Inflammatory macrophage treated with lipopolysaccharide for 4 hours (primary cell): ENCODE results near the gene ARFGAP3.

Experiments used
- DNase-seq: peaks from one replicate; pipeline ENCODE4 v3.0.0-alpha.2; 2020

The ARFGAP3 gene

GRCh38 chr22:42860968-42861367 lies 3.9 kb upstream of the ARFGAP3 start:
- DNase-seq, result no peak

GRCh38 chr22:42857845-42858481 lies 890 bp upstream of the ARFGAP3 start:
- no peak for DNase-seq

- peak; percentile 96 for DNase-seq
Measured at GRCh38 chr22:42856179-42856864, 751 bp downstream of the ARFGAP3 start.

- no peak for DNase-seq
Measured at GRCh38 chr22:42855721-42856120, 1.4 kb downstream of the ARFGAP3 start.

- DNase-seq, result peak; percentile 31
Measured at GRCh38 chr22:42855211-42855610, 1.9 kb downstream of the ARFGAP3 start.

GRCh38 chr22:42848941-42849550 lies 8.0 kb downstream of the ARFGAP3 start:
- no peak for DNase-seq

- no peak for DNase-seq
Measured at GRCh38 chr22:42847110-42847509, 10.0 kb downstream of the ARFGAP3 start.

GRCh38 chr22:42844756-42845155 lies 12.3 kb downstream of the ARFGAP3 start:
- no peak for DNase-seq

- no peak for DNase-seq
Measured at GRCh38 chr22:42842658-42843370, 14.3 kb downstream of the ARFGAP3 start.

- no peak for DNase-seq
Measured at GRCh38 chr22:42841444-42841843, 15.6 kb downstream of the ARFGAP3 start.

- no peak for DNase-seq
Measured at GRCh38 chr22:42837556-42837955, 19.5 kb downstream of the ARFGAP3 start.

- DNase-seq, result no peak
Measured at GRCh38 chr22:42836026-42836425, 21.0 kb downstream of the ARFGAP3 start.

- DNase-seq, result no peak
Measured at GRCh38 chr22:42834177-42834949, 22.7 kb downstream of the ARFGAP3 start.

GRCh38 chr22:42833104-42833503 lies 24.0 kb downstream of the ARFGAP3 start:
- DNase-seq, result no peak

GRCh38 chr22:42831712-42832111 lies 25.4 kb downstream of the ARFGAP3 start:
- DNase-seq, result no peak

GRCh38 chr22:42830161-42830560 lies 26.9 kb downstream of the ARFGAP3 start:
- no peak for DNase-seq

- no peak for DNase-seq
Measured at GRCh38 chr22:42829302-42829701, 27.8 kb downstream of the ARFGAP3 start.

GRCh38 chr22:42825796-42826195 lies 31.3 kb downstream of the ARFGAP3 start:
- DNase-seq, result no peak

- DNase-seq, result no peak
Measured at GRCh38 chr22:42821386-42821785, 35.7 kb downstream of the ARFGAP3 start.

- DNase-seq, result peak; percentile 12
Measured at GRCh38 chr22:42820045-42820763, 36.9 kb downstream of the ARFGAP3 start.

GRCh38 chr22:42819412-42820044 lies 37.5 kb downstream of the ARFGAP3 start:
- no peak for DNase-seq

GRCh38 chr22:42817556-42817955 lies 39.5 kb downstream of the ARFGAP3 start:
- no peak for DNase-seq
